Liver (tissue), 3 donors: Measurements from ENCODE around the gene THOC7.

ENCODE experiments used
- CTCF ChIP-seq: fragments of 150-350 bp; IDR thresholded peaks from 2 replicates; pipeline ENCODE4 v1.5.1; 2017; ENCODE audit warnings: improper control_type of control experiment, low read depth, low read length; ENCODE audit not compliant: missing input control
- FOXA1 ChIP-seq: IDR thresholded peaks from 2 replicates; pipeline ENCODE4 v1.6.1; 2016; ENCODE audit warnings: antibody characterized with exemption
- FOXA2 ChIP-seq: IDR thresholded peaks from 2 replicates; pipeline ENCODE4 v1.6.1; 2016; ENCODE audit warnings: antibody characterized with exemption
- GABPA ChIP-seq, 2 donors: IDR thresholded peaks in 1 of 2; conservative IDR thresholded peaks in 1 of 2; 2 replicates each; pipeline ENCODE4 v1.6.1; 2016; ENCODE audit warnings: antibody characterized with exemption in 2 of 2, mild to moderate bottlenecking in 1 of 2, moderate library complexity in 1 of 2
- JUND ChIP-seq, 2 donors: IDR thresholded peaks; 2 replicates each; pipeline ENCODE4 v1.6.1; 2016; ENCODE audit warnings: antibody characterized with exemption in 2 of 2
- TF ChIP-seq, protein P1 (sequence below): IDR thresholded peaks from 2 replicates; pipeline ENCODE4 v1.6.1; 2016; ENCODE audit warnings: antibody characterized with exemption, mild to moderate bottlenecking
- TF ChIP-seq, protein P2 (sequence below): IDR thresholded peaks from 2 replicates; pipeline ENCODE4 v1.6.1; 2016; ENCODE audit warnings: antibody characterized with exemption
- TF ChIP-seq, protein P3 (sequence below): IDR thresholded peaks from 2 replicates; pipeline ENCODE4 v1.6.1; 2016; ENCODE audit warnings: antibody characterized with exemption
- donor health status: healthy.
- donor health status: healthy.

DNA sequence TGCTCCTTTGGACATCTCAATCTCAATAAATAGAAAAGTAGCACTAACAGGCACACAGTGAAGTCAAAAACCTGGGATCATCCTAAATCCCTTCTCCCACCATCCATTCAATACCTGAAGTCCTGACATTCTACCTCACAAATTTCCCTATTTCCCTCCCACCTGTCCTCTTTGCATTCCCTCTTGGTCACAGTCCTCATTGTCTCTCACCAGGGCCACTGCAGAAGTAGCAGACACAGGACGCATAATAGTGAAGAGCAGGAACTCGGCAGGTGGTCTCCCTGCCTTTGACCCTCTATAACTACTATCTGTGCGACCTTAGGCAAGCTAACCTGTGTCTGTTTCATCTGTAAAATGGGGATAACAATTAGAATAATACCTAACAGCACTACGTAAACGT, 2.3 kb downstream of the THOC7 start:
- TF ChIP-seq CTCF (no peak), JUND (IDR thresholded peaks at IDR 0.05) (no peak), FOXA1 (no peak), GABPA (IDR thresholded peaks at IDR 0.05 in 1 of 2, conservative IDR thresholded peaks at IDR 0.05 in 1 of 2) (no peak), FOXA2 (no peak)
- TF ChIP-seq, protein P1, sequence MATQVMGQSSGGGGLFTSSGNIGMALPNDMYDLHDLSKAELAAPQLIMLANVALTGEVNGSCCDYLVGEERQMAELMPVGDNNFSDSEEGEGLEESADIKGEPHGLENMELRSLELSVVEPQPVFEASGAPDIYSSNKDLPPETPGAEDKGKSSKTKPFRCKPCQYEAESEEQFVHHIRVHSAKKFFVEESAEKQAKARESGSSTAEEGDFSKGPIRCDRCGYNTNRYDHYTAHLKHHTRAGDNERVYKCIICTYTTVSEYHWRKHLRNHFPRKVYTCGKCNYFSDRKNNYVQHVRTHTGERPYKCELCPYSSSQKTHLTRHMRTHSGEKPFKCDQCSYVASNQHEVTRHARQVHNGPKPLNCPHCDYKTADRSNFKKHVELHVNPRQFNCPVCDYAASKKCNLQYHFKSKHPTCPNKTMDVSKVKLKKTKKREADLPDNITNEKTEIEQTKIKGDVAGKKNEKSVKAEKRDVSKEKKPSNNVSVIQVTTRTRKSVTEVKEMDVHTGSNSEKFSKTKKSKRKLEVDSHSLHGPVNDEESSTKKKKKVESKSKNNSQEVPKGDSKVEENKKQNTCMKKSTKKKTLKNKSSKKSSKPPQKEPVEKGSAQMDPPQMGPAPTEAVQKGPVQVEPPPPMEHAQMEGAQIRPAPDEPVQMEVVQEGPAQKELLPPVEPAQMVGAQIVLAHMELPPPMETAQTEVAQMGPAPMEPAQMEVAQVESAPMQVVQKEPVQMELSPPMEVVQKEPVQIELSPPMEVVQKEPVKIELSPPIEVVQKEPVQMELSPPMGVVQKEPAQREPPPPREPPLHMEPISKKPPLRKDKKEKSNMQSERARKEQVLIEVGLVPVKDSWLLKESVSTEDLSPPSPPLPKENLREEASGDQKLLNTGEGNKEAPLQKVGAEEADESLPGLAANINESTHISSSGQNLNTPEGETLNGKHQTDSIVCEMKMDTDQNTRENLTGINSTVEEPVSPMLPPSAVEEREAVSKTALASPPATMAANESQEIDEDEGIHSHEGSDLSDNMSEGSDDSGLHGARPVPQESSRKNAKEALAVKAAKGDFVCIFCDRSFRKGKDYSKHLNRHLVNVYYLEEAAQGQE = no peak
- TF ChIP-seq, protein P2, sequence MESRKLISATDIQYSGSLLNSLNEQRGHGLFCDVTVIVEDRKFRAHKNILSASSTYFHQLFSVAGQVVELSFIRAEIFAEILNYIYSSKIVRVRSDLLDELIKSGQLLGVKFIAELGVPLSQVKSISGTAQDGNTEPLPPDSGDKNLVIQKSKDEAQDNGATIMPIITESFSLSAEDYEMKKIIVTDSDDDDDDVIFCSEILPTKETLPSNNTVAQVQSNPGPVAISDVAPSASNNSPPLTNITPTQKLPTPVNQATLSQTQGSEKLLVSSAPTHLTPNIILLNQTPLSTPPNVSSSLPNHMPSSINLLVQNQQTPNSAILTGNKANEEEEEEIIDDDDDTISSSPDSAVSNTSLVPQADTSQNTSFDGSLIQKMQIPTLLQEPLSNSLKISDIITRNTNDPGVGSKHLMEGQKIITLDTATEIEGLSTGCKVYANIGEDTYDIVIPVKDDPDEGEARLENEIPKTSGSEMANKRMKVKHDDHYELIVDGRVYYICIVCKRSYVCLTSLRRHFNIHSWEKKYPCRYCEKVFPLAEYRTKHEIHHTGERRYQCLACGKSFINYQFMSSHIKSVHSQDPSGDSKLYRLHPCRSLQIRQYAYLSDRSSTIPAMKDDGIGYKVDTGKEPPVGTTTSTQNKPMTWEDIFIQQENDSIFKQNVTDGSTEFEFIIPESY = no peak
- TF ChIP-seq, protein P3, sequence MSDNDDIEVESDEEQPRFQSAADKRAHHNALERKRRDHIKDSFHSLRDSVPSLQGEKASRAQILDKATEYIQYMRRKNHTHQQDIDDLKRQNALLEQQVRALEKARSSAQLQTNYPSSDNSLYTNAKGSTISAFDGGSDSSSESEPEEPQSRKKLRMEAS = no peak
